ENCODE measurements around the gene SLC29A3.
"Not testable (repeated sequence)": the region's sequence is repeated elsewhere in the genome, so short reads cannot be mapped to it uniquely, and the experiment has no call there.

The SLC29A3 gene

GRCh38 chr10:71294856-71295255 is 24.2 kb upstream of the SLC29A3 start:
- DNase-seq (ENCODE audit: low read depth), result no peak
- no peak overlapping the region for H3K4me3 ChIP-seq (ENCODE audit: low read length)
- no peak for TF ChIP-seq CTCF (IDR thresholded peaks at IDR 0.05; ENCODE audit: insufficient read depth, low read depth, low read length, missing control alignments)

GRCh38 chr10:71295641-71296040 is 23.4 kb upstream of the SLC29A3 start:
- no peak for TF ChIP-seq CTCF (IDR thresholded peaks at IDR 0.05; ENCODE audit: insufficient read depth, low read depth, low read length, missing control alignments)
- no peak for DNase-seq (ENCODE audit: low read depth)
- no peak overlapping the region for H3K4me3 ChIP-seq (ENCODE audit: low read length)

GRCh38 chr10:71296086-71296485 is 23.0 kb upstream of the SLC29A3 start:
- no peak overlapping the region for H3K4me3 ChIP-seq (ENCODE audit: low read length)
- DNase-seq (ENCODE audit: low read depth), result no peak
- TF ChIP-seq CTCF (IDR thresholded peaks at IDR 0.05; ENCODE audit: insufficient read depth, low read depth, low read length, missing control alignments), result no peak

- DNase-seq (ENCODE audit: low read depth); H3K4me3 ChIP-seq (ENCODE audit: low read length): not testable (repeated sequence)
Observed at GRCh38 chr10:71296811-71297210, 22.2 kb upstream of the SLC29A3 start.

GRCh38 chr10:71297343-71297742 is 21.7 kb upstream of the SLC29A3 start:
- H3K4me3 ChIP-seq (ENCODE audit: low read length), result no peak overlapping the region
- DNase-seq (ENCODE audit: low read depth), result no peak
- no peak for TF ChIP-seq CTCF (IDR thresholded peaks at IDR 0.05; ENCODE audit: insufficient read depth, low read depth, low read length, missing control alignments)

GRCh38 chr10:71299071-71299785 is 19.8 kb upstream of the SLC29A3 start:
- no peak for TF ChIP-seq CTCF (IDR thresholded peaks at IDR 0.05; ENCODE audit: insufficient read depth, low read depth, low read length, missing control alignments)
- DNase-seq (ENCODE audit: low read depth), result no peak
- no peak overlapping the region for H3K4me3 ChIP-seq (ENCODE audit: low read length)

GRCh38 chr10:71300555-71301370 is 18.3 kb upstream of the SLC29A3 start:
- TF ChIP-seq CTCF (IDR thresholded peaks at IDR 0.05; ENCODE audit: insufficient read depth, low read depth, low read length, missing control alignments), result no peak
- no peak overlapping the region for H3K4me3 ChIP-seq (ENCODE audit: low read length)
- DNase-seq (ENCODE audit: low read depth), result peak; percentile 70

Measured in epithelial cell of esophagus (primary cell).